Vagina (tissue), 2 donors: Measurements from ENCODE around the gene EEF1G. TPM values are rescaled to one million over a fixed set of nuclear protein-coding genes. Genes with fewer than 3 reads are reported as not detected.

Experiments used
- DNase-seq, 2 donors: peaks; one replicate each; pipeline ENCODE4 v3.0.0-alpha.2; 2017; ENCODE audit errors: extremely low spot score in 2 of 2
- H3K27ac ChIP-seq: fragments of 200-600 bp; sonication (generic); one replicate; pipeline ENCODE4 v1.5.1; 2019
- H3K27me3 ChIP-seq: fragments of 200-600 bp; sonication (generic); one replicate; pipeline ENCODE4 v1.5.1; 2019
- H3K36me3 ChIP-seq, 2 donors: fragments of 200-600 bp; sonication (generic); one replicate each; pipeline ENCODE4 v1.5.1; 2017 to 2019
- H3K4me1 ChIP-seq: fragments of 200-600 bp; sonication (generic); one replicate; pipeline ENCODE4 v1.5.1; 2019
- H3K4me3 ChIP-seq, 2 donors: fragments of 200-600 bp; sonication (generic); 1 replicate in 1 of 2; 2 replicates in 1 of 2; pipeline ENCODE4 v1.5.1; 2016 to 2019
- H3K9me3 ChIP-seq: fragments of 200-600 bp; sonication (generic); one replicate; pipeline ENCODE4 v1.5.1; 2019
- CTCF ChIP-seq, 3 experiments: fragments of 450-650 bp in 2 of 3; fragments of 200-600 bp in 1 of 3; sonication (generic) in 1 of 3; IDR thresholded peaks; one replicate each; pipeline ENCODE4 v1.5.1; 2017 to 2019; ENCODE audit warnings: antibody characterized with exemption in 3 of 3, mild to moderate bottlenecking in 2 of 3, moderate library complexity in 2 of 3
- POLR2A ChIP-seq, 2 donors: fragments of 450-650 bp; IDR thresholded peaks; one replicate each; pipeline ENCODE4 v1.6.1; 2017; ENCODE audit warnings: antibody characterized with exemption in 2 of 2, mild to moderate bottlenecking in 2 of 2, moderate library complexity in 2 of 2
- POLR2AphosphoS5 ChIP-seq, 2 donors: sonication (generic); formaldehyde crosslinking; IDR thresholded peaks; one replicate each; pipeline ENCODE4 v1.9.0; 2017; ENCODE audit warnings: antibody characterized with exemption in 2 of 2, mild to moderate bottlenecking in 2 of 2, low read depth in 1 of 2; ENCODE audit not compliant: insufficient read depth in 1 of 2
- intact Hi-C: fragments of 100-400 bp; cut with DNase I; formaldehyde crosslinking; loops from one replicate; pipeline ENCODE4 v1.15.1; 2023
- total RNA-seq: library from RNA; depleted of rRNA; stranded (reverse); fragments of >200 nt; gene quantifications from one replicate; pipeline ENCODE4 v1.2.3, GENCODE V29; 2016

The EEF1G gene
- total RNA-seq, 1 donor from 2014 or later, result 1,183 TPM

GRCh38 chr11:62607714-62608113 lies 34.0 kb upstream of the EEF1G start:
- Histone ChIP-seq H3K4me1 (peaks cover 33% of the 10 kb centered on the region), H3K27ac (no peak overlapping the region), H3K27me3 (no peaks in the 10 kb centered on the region), H3K9me3 (no peaks in the 10 kb centered on the region), H3K36me3 (peaks cover 0 to 27% of the 10 kb centered on the region in 2 donors), H3K4me3 (no peak overlapping the region)
- intact Hi-C loops, result no loop called here
- no peak for TF ChIP-seq CTCF (IDR thresholded peaks at IDR 0.05)
- no peak for TF ChIP-seq POLR2AphosphoS5 (IDR thresholded peaks at IDR 0.05; ENCODE audit: insufficient read depth in 1 of 2, low read depth in 1 of 2)
- DNase-seq, result no peak

- Histone ChIP-seq H3K27me3 (no peaks in the 10 kb centered on the region), H3K4me1 (peaks cover 26% of the 10 kb centered on the region), H3K36me3 (peaks cover 0 to 27% of the 10 kb centered on the region in 2 donors), H3K4me3 (no peak overlapping the region), H3K27ac (no peak overlapping the region), H3K9me3 (no peaks in the 10 kb centered on the region)
- intact Hi-C loops, result no loop called here
- DNase-seq, result no peak
- TF ChIP-seq CTCF (IDR thresholded peaks at IDR 0.05) (no peak), POLR2AphosphoS5 (IDR thresholded peaks at IDR 0.05; ENCODE audit: insufficient read depth in 1 of 2, low read depth in 1 of 2) (no peak), POLR2A (IDR thresholded peaks at IDR 0.05) (no peak)
Measured at GRCh38 chr11:62605902-62606301, 32.2 kb upstream of the EEF1G start.

GRCh38 chr11:62605467-62605866 lies 31.8 kb upstream of the EEF1G start:
- no peaks in the 10 kb centered on the region for H3K9me3 ChIP-seq
- no peak overlapping the region for H3K27ac ChIP-seq
- H3K27me3 ChIP-seq, result no peaks in the 10 kb centered on the region
- no peak overlapping the region for H3K4me3 ChIP-seq
- peaks cover 23% of the 10 kb centered on the region for H3K4me1 ChIP-seq
- TF ChIP-seq POLR2A (IDR thresholded peaks at IDR 0.05) (no peak), CTCF (IDR thresholded peaks at IDR 0.05) (no peak)
- intact Hi-C loops, result no loop called here
- DNase-seq, result no peak
- H3K36me3 ChIP-seq, result peaks cover 0 to 27% of the 10 kb centered on the region in 2 donors

GRCh38 chr11:62604460-62605120 lies 30.9 kb upstream of the EEF1G start:
- Histone ChIP-seq H3K27me3 (no peaks in the 10 kb centered on the region), H3K36me3 (peaks cover 0 to 18% of the 10 kb centered on the region in 2 donors), H3K9me3 (no peaks in the 10 kb centered on the region), H3K27ac (no peak overlapping the region), H3K4me1 (peaks cover 23% of the 10 kb centered on the region), H3K4me3 (no peak overlapping the region)
- intact Hi-C loops, result no loop called here
- DNase-seq, result no peak
- TF ChIP-seq POLR2AphosphoS5 (IDR thresholded peaks at IDR 0.05; ENCODE audit: insufficient read depth in 1 of 2, low read depth in 1 of 2) (no peak), CTCF (IDR thresholded peaks at IDR 0.05) (no peak), POLR2A (IDR thresholded peaks at IDR 0.05) (no peak)

- Histone ChIP-seq H3K27ac (peak overlapping the region; percentile 97), H3K27me3 (no peaks in the 10 kb centered on the region), H3K9me3 (no peaks in the 10 kb centered on the region), H3K36me3 (peaks cover 0 to 13% of the 10 kb centered on the region in 2 donors), H3K4me1 (peaks cover 30% of the 10 kb centered on the region), H3K4me3 (no peak overlapping the region)
- TF ChIP-seq CTCF (IDR thresholded peaks at IDR 0.05), result no peak
- TF ChIP-seq POLR2AphosphoS5 (IDR thresholded peaks at IDR 0.05; ENCODE audit: insufficient read depth in 1 of 2, low read depth in 1 of 2), result no peak
- no peak for TF ChIP-seq POLR2A (IDR thresholded peaks at IDR 0.05)
- no peak for DNase-seq
- intact Hi-C loops, result no loop called here
Measured at GRCh38 chr11:62603776-62604299, 30.1 kb upstream of the EEF1G start.
